HG03565 (cell line): ENCODE results near the gene SSBP2.

Experiments used
- ATAC-seq: cut with Tn5 transposase; IDR thresholded peaks from one replicate; pipeline ENCODE4 v1.9.1; 2021; ENCODE audit warnings: mild to moderate bottlenecking, moderate library complexity; ENCODE audit not compliant: unreplicated experiment

Gene SSBP2

DNA sequence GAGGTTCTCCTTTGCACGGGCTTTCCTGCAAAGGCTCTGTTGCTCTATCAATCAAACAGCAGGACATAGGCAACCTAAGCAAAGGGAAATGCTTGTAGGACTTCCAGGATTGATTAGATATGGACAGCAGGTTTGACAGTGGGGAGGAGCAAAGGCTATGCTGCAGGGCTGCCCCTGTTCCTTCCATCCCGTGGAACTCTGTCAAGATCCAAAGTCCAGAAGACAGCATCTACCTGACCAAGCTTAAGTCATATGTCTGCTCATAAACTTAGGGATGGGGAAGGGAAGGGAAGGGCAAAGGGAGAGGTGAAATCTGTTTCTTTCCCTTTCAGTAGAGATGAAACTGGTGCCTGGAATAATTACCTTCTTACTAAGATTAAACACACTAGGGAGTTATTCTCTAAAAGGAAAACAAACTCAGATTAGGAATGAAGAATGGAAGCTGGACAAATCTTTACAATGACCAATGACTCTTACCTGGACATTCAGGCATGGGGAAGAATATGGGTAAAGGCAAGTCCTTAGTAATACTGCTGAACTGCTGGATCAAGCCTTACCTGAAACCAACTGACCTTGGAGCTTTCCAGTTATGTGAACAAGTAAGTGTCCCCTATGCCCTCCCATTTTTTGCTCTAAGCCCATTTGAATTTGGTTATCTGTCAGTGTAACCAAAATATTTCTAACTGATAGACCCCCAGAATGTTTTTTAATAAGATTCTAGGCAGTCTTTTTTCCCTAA is 348.5 kb downstream of the SSBP2 start:
- no peak for ATAC-seq

DNA sequence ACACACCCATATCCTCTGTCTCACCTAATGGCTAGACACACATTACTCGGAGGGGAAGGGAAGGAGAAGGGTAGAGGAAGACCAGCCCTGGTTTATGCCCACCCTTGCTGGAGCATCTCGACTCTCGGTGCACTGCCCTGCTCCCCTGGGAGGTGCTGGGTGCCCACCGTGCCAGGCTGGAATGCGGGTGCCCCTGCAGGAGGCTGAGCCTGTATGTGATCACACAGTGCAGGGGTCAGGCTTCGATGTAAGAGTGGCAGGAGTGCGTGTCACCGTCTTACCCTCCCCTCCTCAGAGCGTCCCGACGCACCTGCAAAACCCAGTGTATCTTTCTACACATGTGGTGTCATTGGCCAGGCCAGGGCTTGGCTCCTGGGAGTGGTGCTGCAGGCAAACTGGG is 349.6 kb downstream of the SSBP2 start:
- ATAC-seq: no peak

DNA sequence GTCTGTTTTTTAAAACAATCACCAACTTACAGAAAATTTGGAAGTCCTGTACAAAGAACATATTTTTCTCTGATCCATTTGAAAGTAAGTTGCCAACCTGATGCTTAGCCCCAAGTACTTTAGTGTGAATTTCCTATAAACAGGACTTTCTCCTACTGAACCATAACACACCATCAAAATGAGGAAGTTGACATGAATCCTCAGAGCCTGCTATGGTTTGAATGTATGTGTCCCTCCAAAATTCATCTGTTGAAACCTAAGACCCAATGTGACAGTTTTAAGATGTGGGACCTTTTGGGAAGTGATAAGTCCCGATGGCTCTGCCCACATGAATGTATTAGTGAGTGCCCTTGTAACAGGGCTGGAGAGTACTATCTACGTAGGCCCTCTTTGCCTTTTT is 350.5 kb downstream of the SSBP2 start:
- ATAC-seq: no peak

DNA sequence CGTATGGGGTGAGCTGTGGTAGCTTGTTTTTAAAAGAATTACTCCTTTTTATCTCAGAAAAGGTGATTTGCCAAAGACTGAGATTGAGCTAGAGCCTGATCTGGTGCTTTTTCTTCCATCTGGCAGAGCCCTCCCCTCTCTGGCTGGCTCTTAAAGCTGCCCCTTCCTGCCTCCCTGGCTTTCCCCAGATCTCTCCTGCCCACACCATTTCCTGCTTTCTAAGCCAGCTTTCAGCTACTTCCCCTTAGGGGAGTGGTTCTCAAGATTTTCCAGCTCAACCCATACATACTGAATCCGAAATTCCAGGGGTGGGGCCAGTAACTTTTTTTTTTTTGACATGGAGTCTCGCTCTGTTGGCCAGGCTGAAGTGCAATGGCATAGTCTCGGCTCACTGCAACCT is 352.2 kb downstream of the SSBP2 start:
- ATAC-seq: no peak

DNA sequence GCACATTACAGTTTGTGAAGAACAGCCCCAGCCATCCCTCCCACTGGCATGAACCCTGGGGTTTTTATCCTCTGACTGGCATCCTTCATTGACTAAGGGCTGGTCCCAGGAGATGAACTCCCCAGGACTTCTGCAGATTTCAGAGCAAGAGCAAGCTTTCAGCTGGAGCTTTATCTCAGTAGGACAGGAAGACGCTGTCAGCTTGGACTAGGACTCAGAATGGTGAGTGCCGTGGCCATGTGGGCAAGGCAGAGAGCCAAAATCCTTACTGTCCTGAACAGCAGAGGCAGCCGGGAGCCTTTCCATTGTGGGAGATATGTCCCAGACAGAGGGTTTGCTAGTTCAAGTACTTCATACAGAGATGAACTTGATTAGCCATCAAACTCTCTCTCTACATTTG is 353.7 kb downstream of the SSBP2 start:
- no peak for ATAC-seq

DNA sequence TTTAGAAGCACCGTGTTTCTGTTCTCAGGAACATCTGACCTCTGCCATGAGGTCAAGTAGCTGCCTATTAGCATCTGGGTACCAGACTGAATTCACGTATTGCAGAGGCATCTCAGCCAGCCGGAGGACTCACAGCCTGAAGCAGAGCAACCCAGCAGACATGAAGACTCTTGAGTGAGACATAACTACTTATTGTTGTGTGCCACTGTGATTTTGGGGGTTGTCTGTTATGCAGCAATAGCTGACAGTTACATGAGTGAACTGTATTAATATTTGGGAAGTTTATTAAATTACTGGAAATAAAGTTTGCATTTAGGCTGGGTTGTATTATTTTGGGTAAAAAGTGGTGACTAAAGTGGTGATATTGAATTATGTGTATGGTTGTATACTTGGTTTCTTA is 355.6 kb downstream of the SSBP2 start:
- no peak for ATAC-seq

DNA sequence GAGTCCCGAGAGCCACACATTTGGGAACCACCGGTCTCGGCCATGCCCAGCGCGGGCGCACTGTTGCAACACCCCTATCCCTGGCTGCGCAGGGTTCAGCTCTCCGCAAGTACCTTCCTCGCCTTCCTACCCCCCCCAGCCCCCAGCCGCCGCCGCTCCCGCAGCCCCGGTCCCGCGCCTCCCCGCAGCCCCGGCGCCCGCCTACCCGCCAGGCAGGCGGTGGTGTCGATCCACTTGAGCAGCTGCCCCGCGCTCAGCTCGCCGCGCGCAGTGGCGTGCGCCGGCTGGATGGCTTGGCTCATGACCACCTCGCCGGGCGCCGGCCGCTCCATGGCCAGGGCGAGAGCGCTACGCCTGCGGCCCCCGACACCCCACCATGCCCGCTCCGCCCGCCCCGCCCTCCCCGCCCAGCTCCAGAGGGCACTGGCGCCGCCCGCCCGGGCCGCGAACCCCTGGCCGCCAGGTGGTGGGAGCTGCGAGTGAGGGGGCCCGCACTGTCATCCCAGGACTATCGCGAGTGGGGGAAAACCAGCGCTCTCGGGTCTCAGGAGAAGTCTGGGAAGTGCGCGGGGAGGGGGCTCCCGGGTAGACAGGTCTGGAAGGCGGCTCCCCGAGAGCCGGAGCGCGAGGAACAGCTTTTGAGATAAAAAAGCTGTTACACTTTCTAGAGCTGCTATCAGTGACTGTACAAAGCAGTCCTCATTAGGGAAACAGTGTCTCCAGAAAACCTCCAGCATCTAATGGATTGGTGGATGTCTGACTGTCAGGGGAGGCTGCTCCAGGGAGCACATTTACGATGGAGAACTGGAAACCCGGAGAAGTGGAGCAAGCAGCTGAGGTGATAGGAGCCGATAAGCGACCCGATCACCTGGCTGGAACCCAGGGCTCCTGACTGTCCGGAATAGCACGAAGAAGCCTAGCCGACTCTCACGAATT is 356.8 kb downstream of the SSBP2 start, which contains the start of gene ACOT12:
Gene ACOT12, minus strand, starts transcription at position 352 of the 936 bp plus-strand sequence. Its CDS starts 20 bp downstream, at position 332.
- ATAC-seq: no peak

DNA sequence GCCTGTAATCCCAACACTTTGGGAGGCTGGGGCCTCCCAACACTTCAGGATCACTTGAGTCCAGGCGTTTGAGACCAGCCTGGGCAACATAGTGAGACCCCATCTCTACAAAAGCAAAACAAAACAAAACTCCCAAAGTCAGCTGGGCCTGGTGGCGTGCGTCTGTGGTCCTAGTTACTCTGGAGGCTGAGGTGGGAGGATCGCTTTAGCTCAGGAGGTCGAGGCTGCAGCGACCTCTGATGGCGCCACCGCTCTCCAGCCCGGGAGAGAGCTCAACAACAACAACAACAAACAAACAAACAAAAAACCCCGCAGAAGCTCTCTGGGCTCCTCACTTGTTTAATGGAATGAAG is 357.5 kb downstream of the SSBP2 start:
- no peak for ATAC-seq

DNA sequence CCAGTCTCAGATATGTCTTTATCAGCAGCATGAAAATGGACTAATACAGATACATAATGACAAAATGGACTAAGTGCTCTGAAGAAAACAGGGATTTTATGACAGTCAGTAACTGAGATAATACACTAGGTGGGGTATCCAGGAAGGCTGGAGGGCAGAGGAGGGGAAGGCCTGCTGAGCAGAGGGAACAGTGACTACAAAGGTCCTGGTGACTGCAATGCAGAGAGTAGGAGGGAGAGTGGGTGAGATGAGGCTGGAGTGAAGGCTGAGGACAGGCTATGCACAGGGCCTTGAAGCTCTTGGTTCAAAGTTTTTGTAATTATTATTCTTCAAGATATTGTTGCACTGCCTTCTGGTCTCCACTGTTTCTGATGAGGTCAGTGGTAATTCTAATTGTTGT is 361.9 kb downstream of the SSBP2 start:
- no peak for ATAC-seq

DNA sequence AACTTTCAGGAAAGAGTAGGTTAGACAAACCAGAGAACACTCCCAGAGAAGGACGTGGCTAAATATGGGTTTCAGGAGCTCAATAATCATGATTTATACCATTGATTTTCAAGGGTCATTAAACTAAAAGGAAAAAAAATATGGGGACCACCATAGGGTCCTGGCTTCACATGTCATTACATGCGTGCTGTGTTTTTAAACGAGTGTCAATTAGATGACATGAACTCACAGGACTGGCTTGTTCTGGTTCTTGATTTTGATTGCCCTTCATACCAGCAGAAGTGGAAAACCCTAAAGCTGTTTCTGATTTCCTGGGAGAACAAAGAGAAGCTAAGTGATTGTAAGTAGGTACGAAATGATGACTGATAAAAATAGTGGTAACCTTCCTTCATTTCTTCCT is 362.7 kb downstream of the SSBP2 start:
- no peak for ATAC-seq

DNA sequence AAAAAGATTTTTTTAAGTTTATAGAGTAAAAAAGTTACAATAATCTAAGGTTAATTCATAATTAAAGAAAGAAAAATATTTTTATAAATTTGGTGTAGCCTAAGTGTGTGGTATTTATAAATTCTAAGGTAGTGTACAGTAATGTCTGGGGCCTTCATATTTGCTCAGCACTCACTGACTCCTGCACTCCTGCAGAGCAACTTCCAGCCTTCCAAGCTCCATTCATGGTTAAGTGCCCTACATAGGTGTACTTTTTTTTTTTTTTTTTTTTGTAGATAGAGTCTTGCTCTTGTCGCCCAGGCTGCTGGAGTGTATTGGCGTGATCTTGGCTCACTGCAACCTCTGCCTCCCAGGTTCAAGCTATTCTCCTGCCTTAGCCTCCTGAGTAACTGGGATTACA is 367.0 kb downstream of the SSBP2 start:
- no peak for ATAC-seq

DNA sequence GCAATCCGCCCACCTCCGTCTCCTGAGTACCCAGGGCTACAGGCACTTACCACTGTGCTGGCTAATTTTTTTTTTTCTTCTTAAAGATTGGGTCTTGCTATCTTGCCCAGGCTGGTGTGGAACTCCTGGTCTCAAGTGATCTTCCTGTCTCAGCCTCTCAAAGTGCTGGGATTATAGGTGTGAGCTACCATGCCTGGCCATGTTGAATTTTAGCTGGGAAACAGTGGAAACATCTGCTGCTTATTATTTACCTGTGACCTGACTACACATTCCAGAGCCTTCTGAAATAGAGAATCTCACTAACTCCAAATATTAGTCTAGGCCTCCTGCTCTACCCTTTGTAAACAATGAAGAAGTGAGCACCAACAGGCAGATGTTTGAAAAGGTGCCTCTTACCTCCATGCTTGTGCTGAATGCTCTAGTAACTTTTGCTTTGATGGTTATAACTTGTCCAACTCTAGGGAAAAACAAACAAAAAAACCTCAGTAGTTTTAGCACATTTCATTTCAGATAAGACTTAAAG is 379.5 kb downstream of the SSBP2 start:
- no peak for ATAC-seq

DNA sequence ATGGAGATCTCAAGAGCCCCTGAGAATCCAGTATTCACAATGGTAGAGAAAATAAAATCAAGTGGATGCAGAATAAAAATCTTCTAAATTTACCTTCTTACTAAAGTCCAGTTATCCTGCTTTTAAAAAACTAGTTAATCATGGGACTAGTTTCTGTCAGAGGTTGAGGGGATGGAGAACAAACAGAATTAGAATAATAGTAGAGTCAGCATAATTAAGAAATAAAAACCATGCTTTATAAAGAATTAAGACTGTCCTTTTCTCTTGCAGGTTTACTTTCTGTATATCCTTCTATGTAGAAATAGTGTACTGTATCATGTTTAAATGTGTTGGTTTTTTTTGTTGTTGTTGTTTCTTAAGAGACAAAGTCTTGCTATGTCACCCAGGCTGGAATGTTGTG is 380.0 kb downstream of the SSBP2 start:
- ATAC-seq: no peak

DNA sequence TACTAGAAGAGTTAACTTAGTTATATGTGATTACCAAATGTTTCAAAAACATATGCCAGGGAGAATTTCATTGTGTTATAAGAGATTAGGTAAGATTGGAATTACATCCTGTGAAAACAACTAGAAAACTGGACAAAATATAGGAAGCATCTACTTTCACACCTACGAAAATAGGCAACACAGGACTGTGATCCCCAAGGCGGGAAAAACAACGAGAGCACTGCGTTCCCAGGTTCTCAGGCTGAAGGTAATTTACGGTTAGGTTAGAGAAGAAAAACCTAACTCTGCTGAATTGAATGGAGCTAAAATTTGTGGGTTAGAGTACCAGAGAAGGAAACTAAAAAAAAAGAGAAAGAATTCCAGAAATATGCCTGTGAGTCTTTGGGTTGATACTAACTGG is 385.4 kb downstream of the SSBP2 start:
- no peak for ATAC-seq

DNA sequence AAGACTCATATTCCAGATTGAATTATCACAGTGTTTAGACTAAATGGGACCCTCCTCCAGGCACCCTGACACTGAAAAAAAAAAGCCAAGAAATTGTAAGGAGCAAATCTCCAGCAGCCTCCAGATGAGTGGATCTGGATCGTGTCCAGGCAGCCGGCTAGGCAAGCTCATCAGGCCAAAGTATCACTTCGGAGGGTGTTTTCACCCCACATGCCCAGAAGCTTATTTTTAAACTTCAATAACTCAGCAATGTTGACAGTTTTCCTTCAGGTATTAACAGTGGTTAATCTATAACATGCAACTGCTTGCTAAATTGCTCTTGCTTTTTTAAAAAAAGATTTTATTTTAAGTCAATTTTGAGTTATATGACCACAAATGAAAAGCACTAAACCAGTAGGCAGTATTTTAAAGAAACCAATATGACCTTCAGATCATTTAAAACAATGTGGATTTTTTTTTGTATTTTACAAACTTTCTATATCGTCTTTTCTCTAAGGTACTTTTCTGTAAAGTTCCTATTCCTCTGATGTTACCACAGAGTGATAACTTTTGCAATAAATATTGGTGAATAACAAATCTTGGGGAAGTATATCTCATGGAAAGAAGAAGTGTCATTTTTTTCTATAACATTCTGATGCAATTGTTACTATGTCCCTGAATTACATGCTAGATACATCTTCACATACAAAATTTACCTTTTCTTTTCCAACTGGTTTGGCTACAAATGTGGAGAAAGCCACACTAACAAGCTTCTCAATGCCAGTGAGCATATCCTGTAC is 387.6 kb downstream of the SSBP2 start:
- ATAC-seq: no peak
